ENCODE data around the gene SPDYE1.
"Not testable (repeated sequence)": the region's sequence is repeated elsewhere in the genome, so short reads cannot be mapped to it uniquely, and the experiment has no call there.

GRCh38 chr7:43978102-43978501 is 19.6 kb upstream of the SPDYE1 start:
- not testable (repeated sequence) for TF ChIP-seq CTCF (tag by site-specific recombination; IDR thresholded peaks at IDR 0.05); ZBTB7A (tag by site-specific recombination; IDR thresholded peaks at IDR 0.05; ENCODE audit: low read depth); ZNF10 (tag by site-specific recombination; IDR thresholded peaks at IDR 0.05); ZNF426 (tag by site-specific recombination; IDR thresholded peaks at IDR 0.05); ZNF423 (tag by site-specific recombination; IDR thresholded peaks at IDR 0.05); MEIS1 (CRISPR knock-in tag; IDR thresholded peaks at IDR 0.05; ENCODE audit: borderline replicate concordance); ZNF175 (tag by site-specific recombination; IDR thresholded peaks at IDR 0.05); ZBTB10 (tag by site-specific recombination; IDR thresholded peaks at IDR 0.05); ZBTB49 (tag by site-specific recombination; IDR thresholded peaks at IDR 0.05; ENCODE audit: low read depth); ZNF138 (tag by site-specific recombination; IDR thresholded peaks at IDR 0.05; ENCODE audit: borderline replicate concordance); PRDM1 (tag by site-specific recombination; IDR thresholded peaks at IDR 0.05); GLIS1 (tag by site-specific recombination; IDR thresholded peaks at IDR 0.05); SP2 (tag by site-specific recombination; IDR thresholded peaks at IDR 0.05); YY1 (tag by site-specific recombination; IDR thresholded peaks at IDR 0.05)
